Upper lobe of left lung (tissue), 4 donors: Measurements from ENCODE around the gene PTPRN2.

ENCODE experiments used
- POLR2A ChIP-seq, 4 donors: fragments of 450-650 bp; IDR thresholded peaks; one replicate each; pipeline ENCODE4 v1.5.1; 2016 to 2017; ENCODE audit warnings: antibody characterized with exemption in 4 of 4, mild to moderate bottlenecking in 2 of 4
- TF ChIP-seq, protein P1 (sequence below), 6 experiments: fragments of 450-650 bp in 4 of 6; fragments of 200-600 bp in 2 of 6; sonication (generic) in 2 of 6; IDR thresholded peaks; one replicate each; pipeline ENCODE4 v1.5.1; 2016 to 2019; ENCODE audit warnings: antibody characterized with exemption in 6 of 6

DNA sequence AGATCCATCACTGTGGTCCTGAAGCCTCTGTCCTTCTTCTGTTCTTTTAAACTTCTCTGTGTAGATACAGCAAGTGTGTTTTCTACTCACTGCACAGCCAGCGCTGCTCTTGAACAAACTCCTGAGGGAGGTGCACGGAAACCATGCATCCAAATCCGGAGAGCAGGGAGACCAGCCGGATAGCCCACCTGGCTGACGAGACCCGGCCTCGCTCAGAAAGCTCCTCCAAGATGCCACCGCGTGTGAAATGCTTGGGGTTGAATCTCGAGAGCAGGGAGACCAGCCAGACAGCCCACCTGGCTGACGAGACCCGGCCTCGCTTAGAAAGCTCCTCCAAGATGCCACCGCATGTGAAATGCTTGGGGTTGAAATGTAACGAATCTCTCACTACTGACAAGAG lies 602.0 kb downstream of the PTPRN2 start:
- TF ChIP-seq, protein P1, sequence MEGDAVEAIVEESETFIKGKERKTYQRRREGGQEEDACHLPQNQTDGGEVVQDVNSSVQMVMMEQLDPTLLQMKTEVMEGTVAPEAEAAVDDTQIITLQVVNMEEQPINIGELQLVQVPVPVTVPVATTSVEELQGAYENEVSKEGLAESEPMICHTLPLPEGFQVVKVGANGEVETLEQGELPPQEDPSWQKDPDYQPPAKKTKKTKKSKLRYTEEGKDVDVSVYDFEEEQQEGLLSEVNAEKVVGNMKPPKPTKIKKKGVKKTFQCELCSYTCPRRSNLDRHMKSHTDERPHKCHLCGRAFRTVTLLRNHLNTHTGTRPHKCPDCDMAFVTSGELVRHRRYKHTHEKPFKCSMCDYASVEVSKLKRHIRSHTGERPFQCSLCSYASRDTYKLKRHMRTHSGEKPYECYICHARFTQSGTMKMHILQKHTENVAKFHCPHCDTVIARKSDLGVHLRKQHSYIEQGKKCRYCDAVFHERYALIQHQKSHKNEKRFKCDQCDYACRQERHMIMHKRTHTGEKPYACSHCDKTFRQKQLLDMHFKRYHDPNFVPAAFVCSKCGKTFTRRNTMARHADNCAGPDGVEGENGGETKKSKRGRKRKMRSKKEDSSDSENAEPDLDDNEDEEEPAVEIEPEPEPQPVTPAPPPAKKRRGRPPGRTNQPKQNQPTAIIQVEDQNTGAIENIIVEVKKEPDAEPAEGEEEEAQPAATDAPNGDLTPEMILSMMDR (IDR thresholded peaks at IDR 0.05), result no peak
- TF ChIP-seq POLR2A (IDR thresholded peaks at IDR 0.05), result no peak
